ENCODE data around the gene CERS6. TPM values are rescaled to one million over a fixed set of nuclear protein-coding genes. Genes with fewer than 3 reads are reported as not detected.

Gene CERS6
- total RNA-seq, 3 donors from 2014 or later, result 36.4 to 46.4 (median 44.8) TPM

- Histone ChIP-seq H3K4me1 (no peaks in the 10 kb centered on the region), H3K9me3 (no peaks in the 10 kb centered on the region), H3K4me3 (no peak overlapping the region), H3K27ac (no peak overlapping the region), H3K27me3 (no peaks in the 10 kb centered on the region), H3K36me3 (no peaks in the 10 kb centered on the region)
- TF ChIP-seq POLR2A (IDR thresholded peaks at IDR 0.05) (no peak), POLR2AphosphoS5 (IDR thresholded peaks at IDR 0.05) (no peak), CTCF (IDR thresholded peaks at IDR 0.05) (no peak)
- DNase-seq (ENCODE audit: low spot score in 2 of 2), result no peak
- intact Hi-C loops (cut with DNase I; ENCODE audit: low total_unique reads), result no loop called here
These were observed 141.0 kb downstream of the CERS6 start for GRCh38 chr2:168596881-168597655.

- DNase-seq (ENCODE audit: low spot score in 2 of 2), result no peak
- TF ChIP-seq POLR2A (IDR thresholded peaks at IDR 0.05) (no peak), POLR2AphosphoS5 (IDR thresholded peaks at IDR 0.05) (no peak), CTCF (IDR thresholded peaks at IDR 0.05) (no peak)
- Histone ChIP-seq H3K36me3 (no peaks in the 10 kb centered on the region), H3K4me3 (no peak overlapping the region), H3K27ac (no peak overlapping the region), H3K4me1 (no peaks in the 10 kb centered on the region), H3K27me3 (no peaks in the 10 kb centered on the region), H3K9me3 (no peaks in the 10 kb centered on the region)
- intact Hi-C loops (cut with DNase I; ENCODE audit: low total_unique reads), result no loop called here
These were observed 143.7 kb downstream of the CERS6 start for GRCh38 chr2:168599738-168600137.

- intact Hi-C loops (cut with DNase I; ENCODE audit: low total_unique reads), result no loop called here
- H3K4me1 ChIP-seq, result no peaks in the 10 kb centered on the region
- no peak for TF ChIP-seq CTCF (IDR thresholded peaks at IDR 0.05)
- TF ChIP-seq POLR2A (IDR thresholded peaks at IDR 0.05), result no peak
- TF ChIP-seq POLR2AphosphoS5 (IDR thresholded peaks at IDR 0.05), result no peak
- peaks cover 10 to 12% of the 10 kb centered on the region in 2 donors for H3K9me3 ChIP-seq
- no peaks in the 10 kb centered on the region for H3K36me3 ChIP-seq
- DNase-seq (ENCODE audit: low spot score in 2 of 2), result no peak
- no peak overlapping the region for H3K4me3 ChIP-seq
- no peak overlapping the region for H3K27ac ChIP-seq
- H3K27me3 ChIP-seq, result no peaks in the 10 kb centered on the region
These were observed 144.9 kb downstream of the CERS6 start for GRCh38 chr2:168600949-168601348.

GRCh38 chr2:168601741-168602140 lies 145.7 kb downstream of the CERS6 start:
- DNase-seq (ENCODE audit: low spot score in 2 of 2), result no peak
- no peaks in the 10 kb centered on the region for H3K4me1 ChIP-seq
- H3K4me3 ChIP-seq, result no peak overlapping the region
- H3K9me3 ChIP-seq, result peaks cover 10 to 14% of the 10 kb centered on the region in 2 donors
- H3K27me3 ChIP-seq, result no peaks in the 10 kb centered on the region
- TF ChIP-seq POLR2AphosphoS5 (IDR thresholded peaks at IDR 0.05) (no peak), CTCF (IDR thresholded peaks at IDR 0.05) (no peak), POLR2A (IDR thresholded peaks at IDR 0.05) (no peak)
- no peaks in the 10 kb centered on the region for H3K36me3 ChIP-seq
- no peak overlapping the region for H3K27ac ChIP-seq
- intact Hi-C loops (cut with DNase I; ENCODE audit: low total_unique reads), result no loop called here

GRCh38 chr2:168602379-168602778 lies 146.3 kb downstream of the CERS6 start:
- H3K9me3 ChIP-seq, result peaks cover 10 to 14% of the 10 kb centered on the region in 2 donors
- H3K27ac ChIP-seq, result no peak overlapping the region
- DNase-seq (ENCODE audit: low spot score in 2 of 2), result no peak
- no peaks in the 10 kb centered on the region for H3K4me1 ChIP-seq
- H3K36me3 ChIP-seq, result no peaks in the 10 kb centered on the region
- TF ChIP-seq CTCF (IDR thresholded peaks at IDR 0.05) (no peak), POLR2A (IDR thresholded peaks at IDR 0.05) (no peak), POLR2AphosphoS5 (IDR thresholded peaks at IDR 0.05) (no peak)
- no peak overlapping the region for H3K4me3 ChIP-seq
- intact Hi-C loops (cut with DNase I; ENCODE audit: low total_unique reads), result no loop called here
- H3K27me3 ChIP-seq, result no peaks in the 10 kb centered on the region

Data from breast epithelium (tissue), 4 donors.